NCI-H345 (cell line): Measurements from ENCODE around the gene ADH1C.

ENCODE experiments used
- DNase-seq: peaks from one replicate; lab custom pipeline; 2025; lab: John Stamatoyannopoulos, UW

The ADH1C gene

GRCh38 chr4:99301376-99302164 is 51.0 kb downstream of the ADH1C start:
- DNase-seq = no peak

GRCh38 chr4:99300934-99301333 is 51.6 kb downstream of the ADH1C start:
- peak; percentile 52 for DNase-seq

- DNase-seq = no peak
Measured at GRCh38 chr4:99293357-99293756, 59.2 kb downstream of the ADH1C start.

GRCh38 chr4:99290848-99291786 is 61.4 kb downstream of the ADH1C start, which contains the start of gene ADH1A:
ADH1A (minus strand) TSS chr4:99290985; CDS start chr4:99290914, 71 bp downstream.
- DNase-seq = no peak
